ENCODE measurements around the gene ARHGAP26.

The ARHGAP26 gene

GRCh38 chr5:143076377-143076776, 306.2 kb downstream of the ARHGAP26 start:
- Histone ChIP-seq H3K4me3 (ENCODE audit: low read depth, low read length, poor library complexity, severe bottlenecking) (no peak overlapping the region), H3K9me3 (ENCODE audit: low read length) (no peaks in the 10 kb centered on the region), H3K27ac (ENCODE audit: low read depth, low read length, poor library complexity, severe bottlenecking) (no peak overlapping the region), H3K9ac (ENCODE audit: low read length) (no peak overlapping the region), H3F3A (ENCODE audit: insufficient read depth, low read length) (no peaks in the 10 kb centered on the region), H3K9me2 (ENCODE audit: low read depth, low read length) (no peaks in the 10 kb centered on the region), H3K4me1 (ENCODE audit: insufficient read depth, low read length, severe bottlenecking) (peaks cover 7% of the 10 kb centered on the region), H3K27me3 (ENCODE audit: insufficient read depth, low read length) (no peaks in the 10 kb centered on the region), H4K20me1 (ENCODE audit: insufficient read depth, low read length) (no peaks in the 10 kb centered on the region), H3K4me2 (ENCODE audit: low read length) (no peak overlapping the region), H3K36me3 (ENCODE audit: insufficient read depth, low read length) (no peaks in the 10 kb centered on the region), H3K79me2 (ENCODE audit: insufficient read depth, low read length) (no peaks in the 10 kb centered on the region), H2AFZ (ENCODE audit: low read length) (no peak overlapping the region)
- TF ChIP-seq EZH2 (IDR thresholded peaks at IDR 0.05; ENCODE audit: borderline replicate concordance, low read length) (no peak), CTCF (IDR thresholded peaks at IDR 0.05; ENCODE audit: low read length) (no peak)

- no peaks in the 10 kb centered on the region for H3K27me3 ChIP-seq (ENCODE audit: insufficient read depth, low read length)
Measured at GRCh38 chr5:143077453-143078103, 307.4 kb downstream of the ARHGAP26 start.

GRCh38 chr5:143078313-143078712, 308.1 kb downstream of the ARHGAP26 start:
- Histone ChIP-seq H3K36me3 (ENCODE audit: insufficient read depth, low read length) (no peaks in the 10 kb centered on the region), H2AFZ (ENCODE audit: low read length) (no peak overlapping the region), H3K9ac (ENCODE audit: low read length) (no peak overlapping the region), H3K4me3 (ENCODE audit: low read depth, low read length, poor library complexity, severe bottlenecking) (no peak overlapping the region), H3K79me2 (ENCODE audit: insufficient read depth, low read length) (no peaks in the 10 kb centered on the region), H4K20me1 (ENCODE audit: insufficient read depth, low read length) (no peaks in the 10 kb centered on the region), H3F3A (ENCODE audit: insufficient read depth, low read length) (no peaks in the 10 kb centered on the region; the same call in 1 of the 2 replicates), H3K9me3 (ENCODE audit: low read length) (no peaks in the 10 kb centered on the region), H3K4me1 (ENCODE audit: insufficient read depth, low read length, severe bottlenecking) (peaks cover 7% of the 10 kb centered on the region), H3K4me2 (ENCODE audit: low read length) (no peak overlapping the region), H3K27me3 (ENCODE audit: insufficient read depth, low read length) (no peaks in the 10 kb centered on the region), H3K27ac (ENCODE audit: low read depth, low read length, poor library complexity, severe bottlenecking) (no peak overlapping the region), H3K9me2 (ENCODE audit: low read depth, low read length) (no peaks in the 10 kb centered on the region)
- no peak for TF ChIP-seq EZH2 (IDR thresholded peaks at IDR 0.05; ENCODE audit: borderline replicate concordance, low read length)
- no peak for TF ChIP-seq CTCF (IDR thresholded peaks at IDR 0.05; ENCODE audit: low read length)

More at GRCh38 chr5:143077453-143078103, 307.4 kb downstream of the ARHGAP26 start:
- Histone ChIP-seq H3K9me2 (ENCODE audit: low read depth, low read length) (no peaks in the 10 kb centered on the region), H3F3A (ENCODE audit: insufficient read depth, low read length) (no peaks in the 10 kb centered on the region), H3K9me3 (ENCODE audit: low read length) (no peaks in the 10 kb centered on the region), H3K36me3 (ENCODE audit: insufficient read depth, low read length) (no peaks in the 10 kb centered on the region), H4K20me1 (ENCODE audit: insufficient read depth, low read length) (no peaks in the 10 kb centered on the region), H3K9ac (ENCODE audit: low read length) (no peak overlapping the region), H3K4me3 (ENCODE audit: low read depth, low read length, poor library complexity, severe bottlenecking) (no peak overlapping the region), H3K27ac (ENCODE audit: low read depth, low read length, poor library complexity, severe bottlenecking) (no peak overlapping the region), H3K4me2 (ENCODE audit: low read length) (no peak overlapping the region), H3K4me1 (ENCODE audit: insufficient read depth, low read length, severe bottlenecking) (peaks cover 7% of the 10 kb centered on the region), H2AFZ (ENCODE audit: low read length) (no peak overlapping the region), H3K79me2 (ENCODE audit: insufficient read depth, low read length) (no peaks in the 10 kb centered on the region)
- TF ChIP-seq EZH2 (IDR thresholded peaks at IDR 0.05; ENCODE audit: borderline replicate concordance, low read length) (no peak), CTCF (IDR thresholded peaks at IDR 0.05; ENCODE audit: low read length) (no peak)
